Esophagus muscularis mucosa (tissue), 4 donors: ENCODE data around the gene DNAAF1.

Experiments used
- EP300 ChIP-seq: sonication (generic); formaldehyde crosslinking; IDR thresholded peaks from one replicate; pipeline ENCODE4 v1.6.1; 2017; ENCODE audit warnings: antibody characterized with exemption
- POLR2A ChIP-seq: fragments of 450-650 bp; IDR thresholded peaks from one replicate; pipeline ENCODE4 v1.6.1; 2017; ENCODE audit warnings: antibody characterized with exemption, moderate library complexity, mild to moderate bottlenecking, low read depth
- POLR2AphosphoS5 ChIP-seq, 2 donors: sonication (generic); formaldehyde crosslinking; IDR thresholded peaks; one replicate each; pipeline ENCODE4 v1.6.1; 2017; ENCODE audit warnings: antibody characterized with exemption in 2 of 2
- TF ChIP-seq, protein P1 (sequence below), 3 experiments: fragments of 200-600 bp in 2 of 3; fragments of 450-650 bp in 1 of 3; sonication (generic) in 2 of 3; IDR thresholded peaks; one replicate each; pipeline ENCODE4 v1.5.1; 2017 to 2019; ENCODE audit warnings: antibody characterized with exemption in 3 of 3, mild to moderate bottlenecking in 2 of 3, moderate library complexity in 1 of 3

DNA sequence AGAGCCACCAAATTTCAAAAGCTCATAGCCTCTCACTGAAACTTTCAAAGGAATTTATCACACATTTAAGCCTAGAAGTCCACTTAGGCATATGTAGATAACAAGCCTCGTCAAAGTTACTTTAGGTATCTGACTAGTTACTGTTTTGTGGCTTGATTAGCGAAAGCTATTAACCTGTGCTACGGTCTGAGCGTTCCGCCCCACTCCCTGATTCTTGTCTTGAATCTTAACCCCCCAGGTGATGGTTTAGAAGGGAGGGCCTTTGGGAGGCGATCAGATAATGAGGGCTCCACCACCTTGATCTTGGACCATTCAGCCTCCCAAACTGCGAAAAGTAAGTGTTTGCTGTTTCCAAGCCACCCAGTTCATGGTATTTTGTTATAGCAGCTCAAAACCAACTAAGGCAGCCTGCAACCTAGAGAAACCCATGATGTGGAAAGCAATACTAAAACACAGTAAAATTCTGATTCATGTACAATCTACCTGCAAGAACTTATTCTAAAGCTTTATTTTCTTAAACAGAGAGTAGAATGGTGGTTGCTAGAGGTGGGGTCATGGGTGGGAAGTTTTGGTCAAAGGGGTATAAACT is 7.2 kb upstream of the DNAAF1 start:
- TF ChIP-seq, protein P1, sequence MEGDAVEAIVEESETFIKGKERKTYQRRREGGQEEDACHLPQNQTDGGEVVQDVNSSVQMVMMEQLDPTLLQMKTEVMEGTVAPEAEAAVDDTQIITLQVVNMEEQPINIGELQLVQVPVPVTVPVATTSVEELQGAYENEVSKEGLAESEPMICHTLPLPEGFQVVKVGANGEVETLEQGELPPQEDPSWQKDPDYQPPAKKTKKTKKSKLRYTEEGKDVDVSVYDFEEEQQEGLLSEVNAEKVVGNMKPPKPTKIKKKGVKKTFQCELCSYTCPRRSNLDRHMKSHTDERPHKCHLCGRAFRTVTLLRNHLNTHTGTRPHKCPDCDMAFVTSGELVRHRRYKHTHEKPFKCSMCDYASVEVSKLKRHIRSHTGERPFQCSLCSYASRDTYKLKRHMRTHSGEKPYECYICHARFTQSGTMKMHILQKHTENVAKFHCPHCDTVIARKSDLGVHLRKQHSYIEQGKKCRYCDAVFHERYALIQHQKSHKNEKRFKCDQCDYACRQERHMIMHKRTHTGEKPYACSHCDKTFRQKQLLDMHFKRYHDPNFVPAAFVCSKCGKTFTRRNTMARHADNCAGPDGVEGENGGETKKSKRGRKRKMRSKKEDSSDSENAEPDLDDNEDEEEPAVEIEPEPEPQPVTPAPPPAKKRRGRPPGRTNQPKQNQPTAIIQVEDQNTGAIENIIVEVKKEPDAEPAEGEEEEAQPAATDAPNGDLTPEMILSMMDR (IDR thresholded peaks at IDR 0.05): no peak
- no peak for TF ChIP-seq POLR2A
- no peak for TF ChIP-seq EP300
- no peak for TF ChIP-seq POLR2AphosphoS5 (IDR thresholded peaks at IDR 0.05)
